OCI-M2 (cell line): ENCODE measurements around the gene CAPZB.

Experiments used
- DNase-seq: peaks from one replicate; lab custom pipeline; 2025; ENCODE audit not compliant: unreplicated experiment; lab: John Stamatoyannopoulos, UW

CAPZB gene

DNA sequence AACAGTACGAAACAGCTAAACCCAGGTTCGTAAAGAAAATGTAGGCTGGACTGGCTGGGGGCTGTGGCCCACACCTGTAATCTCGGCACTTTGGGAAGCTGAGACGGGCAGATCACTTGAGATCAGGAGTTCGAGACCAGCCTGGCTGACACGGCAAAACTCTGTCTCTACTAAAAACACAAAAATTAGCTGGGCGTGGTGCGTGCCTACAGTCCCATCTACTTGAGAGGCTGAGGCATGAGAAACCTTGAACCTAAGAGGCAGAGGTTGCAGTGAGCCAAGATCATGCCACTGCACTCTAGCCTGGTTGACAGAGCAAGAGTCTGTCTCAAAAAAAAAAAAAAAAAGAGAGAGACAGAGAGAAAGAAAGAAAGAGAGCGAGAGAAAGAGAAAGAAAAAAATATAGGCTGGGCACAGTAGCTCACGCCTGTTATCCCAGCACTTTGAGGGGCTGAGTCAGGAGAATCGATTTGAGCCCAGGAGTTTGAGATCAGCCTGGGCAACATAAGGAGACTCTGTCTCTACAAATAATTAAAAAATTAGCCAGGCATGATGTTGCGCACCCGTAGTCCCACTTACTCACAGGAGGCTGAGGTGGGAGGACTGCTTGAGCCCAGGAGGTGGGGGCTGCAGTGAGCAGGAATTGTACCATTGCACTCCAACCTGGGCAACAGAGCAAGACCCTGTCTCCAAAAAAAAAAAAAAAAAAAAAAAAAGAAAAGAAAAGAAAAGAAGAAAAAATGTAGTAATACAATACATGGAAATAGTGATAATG is 35.7 kb downstream of the CAPZB start:
- no peak for DNase-seq

DNA sequence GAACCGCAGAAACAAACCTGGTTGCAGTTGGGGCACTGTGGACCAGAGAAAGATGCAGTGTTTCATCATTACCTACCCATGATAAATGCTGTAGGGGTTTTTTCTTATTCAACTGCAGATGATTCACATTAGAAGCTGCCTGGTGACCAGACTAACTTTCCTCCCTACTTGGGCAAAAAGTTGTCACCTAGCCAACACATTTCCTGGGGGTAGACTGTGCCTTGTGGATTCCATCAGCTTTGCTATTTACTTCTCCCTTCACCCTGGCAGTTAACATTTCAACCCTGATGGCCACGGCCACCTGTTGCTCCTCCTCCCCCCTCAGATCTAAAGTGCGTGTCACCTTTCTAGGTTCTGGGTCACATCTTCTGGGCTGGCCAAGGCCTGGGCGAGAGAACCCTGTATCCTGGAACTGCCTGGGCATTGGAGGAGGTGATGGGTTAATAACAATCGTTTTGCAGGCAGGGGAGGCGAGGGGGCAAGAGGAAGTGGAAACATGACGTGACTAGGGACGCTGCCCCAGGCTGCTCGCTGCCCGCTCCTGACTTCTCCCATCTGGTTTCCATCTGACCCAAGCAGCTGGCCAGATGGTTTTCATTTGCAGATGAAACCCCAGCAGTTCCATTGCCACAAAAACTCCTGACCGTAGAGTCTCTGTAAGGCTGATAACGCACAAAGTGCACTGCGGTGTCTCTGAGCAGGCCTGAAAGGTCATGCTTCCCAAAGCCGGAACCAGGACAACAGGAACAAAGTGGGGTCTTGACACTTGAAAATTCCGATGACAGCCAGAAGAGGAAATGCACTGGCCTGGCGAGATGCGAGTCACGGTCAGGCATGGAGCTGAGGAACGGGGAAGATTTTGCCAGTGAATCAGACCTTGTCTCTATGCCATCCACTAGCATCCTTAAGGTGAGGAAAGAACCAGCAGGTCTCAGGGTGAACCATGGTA is 36.6 kb downstream of the CAPZB start:
- DNase-seq = no peak

GRCh38 chr1:19447550-19447949 is 37.8 kb downstream of the CAPZB start:
- DNase-seq = no peak

GRCh38 chr1:19445417-19446342 is 39.7 kb downstream of the CAPZB start:
- no peak for DNase-seq

DNA sequence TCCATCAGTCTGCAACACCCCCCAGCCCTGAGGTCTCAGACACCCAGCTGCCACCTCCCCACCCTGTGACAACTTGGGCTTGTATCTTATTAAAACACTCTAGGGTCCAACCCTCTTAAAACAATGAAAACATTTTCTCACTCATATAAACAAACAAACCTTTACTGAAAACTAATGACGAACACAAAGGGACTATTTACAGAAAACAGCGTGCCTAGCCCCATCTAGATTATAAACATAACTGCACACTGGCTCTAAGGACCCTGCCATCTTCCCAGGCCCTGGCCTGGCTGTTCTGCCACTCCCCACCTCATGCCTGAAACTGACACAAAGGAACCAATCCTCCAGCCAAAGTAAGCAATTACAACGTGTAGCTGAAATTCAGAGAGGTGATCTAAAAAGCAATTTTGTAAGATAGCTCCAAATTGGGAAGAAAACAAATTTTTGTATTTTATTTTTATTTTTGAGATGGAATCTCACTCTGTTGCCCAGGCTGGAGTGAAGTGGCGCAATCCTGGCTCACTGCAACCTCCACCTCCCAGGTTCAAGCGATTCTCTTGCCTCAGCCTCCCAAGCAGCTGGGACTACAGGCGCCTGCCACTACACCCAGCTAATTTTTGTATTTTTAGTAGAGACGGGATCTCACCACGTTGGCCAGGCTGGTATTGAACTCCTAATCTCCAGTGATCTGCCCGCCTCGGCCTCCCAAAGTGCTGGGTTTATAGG is 40.9 kb downstream of the CAPZB start:
- DNase-seq = no peak

GRCh38 chr1:19443326-19443725 is 42.0 kb downstream of the CAPZB start:
- no peak for DNase-seq

- no peak for DNase-seq
Observed at GRCh38 chr1:19442154-19443096, 42.9 kb downstream of the CAPZB start.

DNA sequence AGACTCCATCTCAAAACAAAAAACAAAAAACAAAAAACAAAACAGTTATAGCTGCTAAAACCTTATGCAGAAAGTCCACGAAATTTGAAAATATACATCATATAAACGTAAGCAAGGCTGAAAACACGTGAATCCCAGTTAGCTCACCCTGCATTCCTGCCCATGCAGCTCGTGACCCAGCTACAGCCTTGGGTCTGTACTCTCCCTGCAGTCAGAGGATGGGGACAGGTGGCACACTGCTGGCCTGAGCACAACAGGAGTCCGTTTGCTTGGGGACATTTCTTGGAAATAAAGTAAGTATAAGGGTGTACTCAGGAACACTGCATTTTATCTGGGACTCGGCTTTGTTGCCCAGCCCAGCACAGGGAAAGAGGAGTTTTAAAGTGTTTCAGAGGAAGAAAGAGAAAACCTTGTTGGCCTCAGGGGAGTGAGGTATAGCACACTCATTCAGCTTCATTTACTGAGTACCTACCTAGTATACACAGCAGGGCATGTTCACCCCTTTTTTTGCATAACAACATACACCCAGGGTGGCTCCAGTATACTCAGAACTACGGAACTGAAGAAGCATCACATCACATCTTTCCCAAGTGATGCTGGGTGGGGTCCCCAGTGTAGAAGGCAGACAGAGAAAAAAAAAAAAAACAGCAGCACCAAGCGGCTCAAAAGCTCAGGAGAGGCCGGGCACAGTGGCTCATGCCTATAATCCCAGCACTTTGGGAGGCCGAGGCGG is 44.1 kb downstream of the CAPZB start:
- DNase-seq = no peak

DNA sequence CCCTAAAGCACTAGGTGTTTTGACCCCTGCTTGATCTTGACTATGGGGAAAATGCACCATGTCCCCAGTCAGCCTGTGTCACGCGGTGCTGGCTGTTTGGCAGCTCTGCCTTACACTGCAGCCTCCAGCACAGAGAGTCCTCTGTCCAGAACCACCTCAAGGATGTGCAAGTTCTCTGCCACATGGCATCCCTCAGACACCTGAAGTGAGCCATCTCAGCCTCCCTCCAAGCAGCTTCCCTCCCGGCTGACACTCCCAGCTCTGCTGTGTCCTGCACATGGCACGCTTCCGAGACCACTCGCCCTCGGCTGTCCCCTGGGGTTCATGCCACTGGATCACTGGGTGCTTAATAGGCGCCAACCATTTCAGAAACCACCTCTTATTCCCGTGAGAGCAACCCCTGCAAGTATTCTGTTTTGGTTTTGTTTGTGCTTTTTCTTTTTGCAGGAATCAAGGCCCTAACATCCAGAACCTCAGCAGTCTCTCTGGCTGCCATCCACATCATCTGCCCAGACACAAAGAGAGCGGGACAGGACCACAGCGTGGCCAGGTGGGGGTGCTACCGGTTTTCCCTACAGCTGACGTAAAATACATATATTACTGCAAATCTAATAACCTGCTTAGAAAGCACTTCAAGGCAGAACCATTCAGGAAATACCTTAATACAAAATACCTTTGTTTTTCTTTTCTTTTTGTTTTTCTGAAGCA is 45.7 kb downstream of the CAPZB start:
- no peak for DNase-seq

DNA sequence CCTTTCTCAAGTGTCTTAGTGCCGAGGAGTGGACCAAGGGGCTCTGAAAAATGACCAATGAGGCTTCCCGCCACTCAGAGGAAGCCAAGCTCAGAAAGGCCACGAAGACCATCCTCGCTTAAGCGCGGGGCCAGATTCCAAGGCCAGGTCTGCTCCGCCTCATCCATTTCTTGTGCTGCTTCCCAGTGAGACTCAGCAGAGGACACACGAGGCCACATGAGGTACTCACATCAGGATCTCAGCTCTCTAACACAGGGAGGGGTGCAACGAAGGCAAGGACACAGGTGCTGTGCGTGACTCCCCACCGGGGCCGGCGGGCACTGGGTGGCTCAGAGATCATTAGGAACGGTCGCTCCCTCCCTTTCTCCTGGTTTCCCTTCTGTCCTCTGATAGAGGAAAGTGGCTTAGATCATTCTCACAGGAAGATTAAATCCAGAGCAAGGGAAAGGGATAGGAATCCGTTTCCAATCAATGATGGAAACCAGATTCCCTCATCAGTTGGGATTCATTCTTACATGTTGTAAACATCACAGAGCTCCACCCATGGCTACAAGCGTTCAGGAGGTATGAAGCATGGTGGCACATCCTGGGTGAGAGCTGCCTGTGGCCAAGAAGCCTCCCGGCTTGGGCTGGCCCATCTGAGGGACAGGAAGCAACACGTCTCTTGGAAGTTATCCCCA is 46.7 kb downstream of the CAPZB start:
- DNase-seq = no peak

GRCh38 chr1:19437891-19438294 is 47.4 kb downstream of the CAPZB start:
- no peak for DNase-seq

GRCh38 chr1:19436716-19437476 is 48.4 kb downstream of the CAPZB start:
- no peak for DNase-seq

GRCh38 chr1:19435851-19436455 is 49.4 kb downstream of the CAPZB start:
- no peak for DNase-seq

DNA sequence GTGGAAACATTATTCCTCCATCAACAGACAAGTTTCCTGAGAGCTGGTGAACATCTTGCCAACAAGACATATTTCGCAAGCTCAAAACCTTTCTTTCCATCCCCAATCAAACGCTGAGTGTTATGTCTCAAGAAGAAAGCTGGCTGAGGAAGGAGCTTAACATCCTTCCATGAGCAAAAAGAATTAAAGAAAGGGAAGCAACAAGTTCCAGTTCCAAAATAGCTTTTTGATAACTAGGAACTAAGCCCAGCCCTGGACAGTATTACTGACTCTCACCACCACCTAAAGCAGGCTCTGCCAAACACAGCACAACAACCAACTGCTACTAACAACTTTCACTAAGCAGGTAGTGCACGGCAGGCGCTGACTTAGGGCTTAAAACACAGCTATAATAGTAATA is 50.2 kb downstream of the CAPZB start:
- DNase-seq = no peak

DNA sequence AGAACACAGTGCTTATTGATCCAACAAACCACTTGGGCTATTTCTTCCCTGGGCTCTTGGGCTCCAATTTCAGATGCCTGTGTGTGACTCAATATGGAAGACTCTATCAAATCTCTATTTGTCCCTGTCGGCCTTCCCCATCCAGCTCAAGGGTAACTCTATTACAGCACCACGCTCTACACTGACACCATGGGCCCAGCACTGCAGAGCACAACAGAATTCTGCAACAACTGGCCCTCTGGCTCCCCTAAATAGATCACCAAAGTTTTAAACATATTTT is 51.7 kb downstream of the CAPZB start:
- no peak for DNase-seq

DNA sequence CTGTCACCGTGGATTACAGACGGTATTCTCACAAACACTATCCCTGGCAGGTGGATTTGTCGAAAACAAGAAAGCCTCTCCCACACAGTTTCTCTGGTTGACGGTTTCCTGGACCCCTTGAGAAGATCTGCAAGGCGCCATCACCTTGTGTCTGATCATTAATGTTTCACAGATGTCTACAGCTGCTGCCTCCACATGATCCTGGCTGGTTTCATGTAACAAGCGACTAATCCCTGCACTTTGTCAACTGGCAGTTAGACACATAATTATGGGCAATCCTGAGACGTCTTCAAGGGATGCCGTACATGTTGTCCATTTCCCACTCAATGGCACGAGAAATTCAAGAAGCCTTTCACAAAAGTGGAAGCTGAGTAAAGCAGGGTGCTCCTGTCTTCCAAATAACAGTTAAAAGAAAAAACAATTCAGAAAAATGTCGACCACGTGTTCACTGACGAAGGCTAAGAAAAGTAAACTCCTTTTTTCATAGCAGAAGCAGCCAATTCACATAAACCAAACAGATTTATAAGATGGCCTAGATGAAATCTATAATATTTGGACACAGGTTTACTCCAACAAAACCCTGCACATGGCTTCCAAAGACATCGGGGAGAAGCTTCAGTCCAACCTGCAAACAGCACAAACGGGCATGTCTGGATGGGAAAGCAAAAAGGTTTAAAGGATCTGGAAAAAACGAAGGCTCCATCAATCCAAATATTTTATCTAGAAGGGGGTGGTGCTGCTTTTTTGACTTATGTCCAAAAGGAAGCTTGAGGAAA is 52.2 kb downstream of the CAPZB start:
- DNase-seq = no peak
